Frontal cortex (tissue), 4 donors: ENCODE data around the gene BRD9. TPM values are rescaled to one million over a fixed set of nuclear protein-coding genes. Genes with fewer than 3 reads are reported as not detected.
"Not testable (repeated sequence)": the region's sequence is repeated elsewhere in the genome, so short reads cannot be mapped to it uniquely, and the experiment has no call there.

ENCODE experiments used
- DNase-seq, 2 donors: peaks; one replicate each; pipeline ENCODE4 v3.0.0; 2012; ENCODE audit warnings: low spot score in 2 of 2
- FAIRE-seq: peaks from 2 replicates; lab custom pipeline; 2012; peaks lifted over from hg19 to GRCh38; lab: Jason Lieb, UNC
- total RNA-seq: library from RNA; depleted of rRNA; stranded (reverse); fragments of >200 nt; gene quantifications from one replicate; pipeline ENCODE4 v1.2.3, GENCODE V29; 2014
- donor health status: control.
- donor health status: control.
- donor health status: control.

Gene BRD9
- total RNA-seq, 1 donor from 2014 or later, result 43.2 TPM

DNA sequence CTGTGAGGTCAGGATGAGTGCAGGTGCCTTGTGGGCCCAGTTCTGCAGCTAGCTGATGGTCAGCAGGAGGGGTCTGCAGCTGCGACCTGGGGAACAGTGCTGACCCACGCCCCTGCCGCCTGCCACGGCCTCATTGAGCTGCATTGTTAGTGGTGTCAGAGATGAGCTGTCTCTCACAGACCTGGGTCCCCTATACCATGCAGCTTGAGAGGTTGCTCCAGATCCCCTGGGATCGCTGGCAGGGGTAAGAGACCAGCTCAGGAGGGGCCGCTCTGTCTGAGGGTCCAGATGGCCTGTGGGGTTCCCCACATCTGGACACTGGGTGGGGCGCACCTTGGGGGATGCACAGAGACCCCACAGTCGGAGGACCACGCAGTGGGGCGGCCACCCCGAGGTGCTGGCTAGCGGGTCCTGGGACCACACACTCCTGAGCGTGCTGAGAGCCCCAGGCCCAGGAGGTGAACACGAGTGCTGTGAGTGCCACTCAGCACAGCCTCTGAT, 54.9 kb downstream of the BRD9 start:
- FAIRE-seq, DNase-seq: not testable (repeated sequence)

DNA sequence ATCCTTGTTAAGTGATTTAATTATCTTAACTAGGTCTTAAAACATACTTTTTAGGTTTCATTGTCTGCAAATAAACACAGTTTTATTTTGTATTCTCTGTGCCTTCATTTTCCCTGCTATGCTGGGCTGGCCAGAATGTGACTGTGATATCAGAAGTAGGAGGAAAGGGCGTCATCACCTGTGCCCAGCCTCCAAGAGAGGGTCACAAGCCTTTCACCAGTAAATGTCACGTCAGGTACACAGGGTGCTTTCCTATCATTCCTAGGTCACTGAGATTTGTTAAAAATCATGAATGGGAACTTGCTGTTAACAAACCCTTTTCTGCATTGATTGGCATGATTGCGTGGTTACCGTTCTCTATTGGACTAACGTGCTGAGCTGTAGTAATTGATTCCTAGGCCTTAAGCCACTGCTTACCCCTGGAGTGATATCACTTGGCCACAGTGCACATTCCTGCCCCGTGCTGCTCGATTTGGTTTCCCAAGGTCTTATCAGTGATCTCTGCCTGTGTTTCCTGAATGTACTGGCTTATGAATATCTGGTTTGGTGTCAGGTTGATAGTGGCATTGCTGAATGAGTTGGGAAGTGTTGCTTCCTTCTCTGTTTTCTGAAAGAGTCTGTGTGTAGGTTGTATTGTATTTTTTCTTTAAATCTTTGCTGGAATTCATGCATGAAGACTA, 56.5 kb downstream of the BRD9 start:
- DNase-seq, FAIRE-seq: not testable (repeated sequence)

DNA sequence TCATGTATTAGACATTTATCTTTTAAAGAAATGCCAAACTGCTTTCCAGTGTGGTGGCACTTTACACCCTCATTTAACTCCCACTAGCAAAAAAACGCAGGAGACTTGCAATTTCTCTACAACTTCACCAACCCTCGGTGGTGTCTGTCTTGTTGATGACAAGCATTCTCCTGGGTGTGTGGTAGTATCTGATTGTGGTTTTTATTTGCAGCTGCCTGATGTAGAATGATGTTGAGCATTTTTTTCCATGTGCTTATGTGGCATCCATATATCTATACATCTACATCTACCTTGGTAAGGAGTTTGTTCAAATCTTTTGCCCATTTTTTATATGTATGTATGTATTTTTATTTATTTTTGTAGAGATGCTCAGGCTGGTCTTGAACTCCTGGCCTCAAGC, 58.6 kb downstream of the BRD9 start:
- not testable (repeated sequence) for DNase-seq, FAIRE-seq

DNA sequence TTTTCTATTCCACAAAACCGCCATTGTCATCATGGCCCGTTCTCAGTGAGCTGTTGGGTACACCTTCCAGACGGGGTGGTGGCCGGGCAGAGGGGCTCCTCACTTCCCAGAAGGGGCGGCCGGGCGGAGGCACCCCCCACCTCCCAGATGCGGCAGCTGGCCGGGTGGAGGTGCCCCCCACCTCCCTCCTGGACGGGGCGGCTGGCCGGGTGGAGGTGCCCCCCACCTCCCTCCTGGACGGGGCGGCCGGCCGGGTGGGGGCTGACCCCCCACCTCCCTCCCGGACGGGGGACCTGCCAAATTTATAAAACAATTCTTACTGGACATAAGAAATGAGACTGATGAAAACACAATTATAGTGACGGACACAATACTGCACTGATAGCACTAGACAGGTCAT, 64.4 kb downstream of the BRD9 start:
- not testable (repeated sequence) for FAIRE-seq, DNase-seq

DNA sequence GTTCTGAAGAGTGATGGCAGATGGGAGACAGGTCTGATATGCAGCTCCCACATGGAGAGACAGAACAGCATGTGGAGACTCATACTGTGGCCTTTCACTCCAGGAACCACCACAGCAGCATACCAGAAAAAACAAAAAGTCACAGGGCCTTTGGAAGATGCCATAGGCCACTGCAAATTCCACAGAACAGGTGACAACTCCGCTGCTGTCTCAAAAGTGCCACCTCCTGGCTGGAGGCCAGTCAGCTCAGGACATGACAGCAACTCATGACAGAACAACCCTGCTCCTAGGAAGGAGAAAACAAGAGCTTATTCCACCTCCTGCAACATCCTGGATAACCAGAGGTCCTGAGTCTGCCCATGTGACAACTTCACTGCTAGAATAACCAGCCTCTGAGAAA, 67.1 kb downstream of the BRD9 start:
- not testable (repeated sequence) for DNase-seq, FAIRE-seq

DNA sequence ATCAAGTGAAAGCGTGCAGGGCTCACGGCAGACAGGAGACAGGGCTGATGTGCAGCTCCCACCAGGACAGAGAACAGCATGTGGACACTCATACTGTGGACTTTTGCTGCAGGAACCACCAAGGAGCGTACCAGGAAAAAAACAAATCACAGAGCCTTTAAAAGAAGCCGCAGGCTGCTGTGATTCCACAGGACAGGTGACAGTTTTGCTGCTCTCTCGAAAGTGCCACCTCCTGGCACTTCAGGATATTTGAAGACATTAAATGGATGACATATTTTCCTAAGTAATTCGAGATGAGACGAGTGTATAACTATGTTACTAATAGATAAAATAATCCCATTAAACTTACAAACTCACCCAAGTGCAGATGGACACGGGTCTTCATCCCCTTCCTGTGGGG, 71.1 kb downstream of the BRD9 start:
- DNase-seq (no peak), FAIRE-seq (no peak)

DNA sequence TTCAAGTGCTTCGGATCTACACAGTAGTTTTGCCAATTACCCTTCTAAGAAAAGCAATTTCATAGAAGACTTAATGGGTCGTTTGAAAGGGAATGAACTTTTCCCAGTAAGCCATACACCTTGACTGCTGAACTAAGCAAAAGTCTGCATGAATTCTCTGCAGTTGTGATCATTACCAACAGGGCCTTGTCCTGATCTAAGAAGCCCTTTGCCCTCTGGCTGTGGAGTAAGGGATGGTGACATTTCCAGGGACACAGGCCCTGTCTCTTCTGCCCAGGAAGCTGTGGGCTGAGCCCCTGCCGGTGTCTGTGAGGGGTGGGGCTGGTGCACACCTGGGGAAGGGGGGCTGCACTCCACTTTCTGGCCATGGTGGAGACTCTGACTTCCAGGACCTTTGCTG, 72.4 kb downstream of the BRD9 start:
- no peak for FAIRE-seq
- no peak for DNase-seq

DNA sequence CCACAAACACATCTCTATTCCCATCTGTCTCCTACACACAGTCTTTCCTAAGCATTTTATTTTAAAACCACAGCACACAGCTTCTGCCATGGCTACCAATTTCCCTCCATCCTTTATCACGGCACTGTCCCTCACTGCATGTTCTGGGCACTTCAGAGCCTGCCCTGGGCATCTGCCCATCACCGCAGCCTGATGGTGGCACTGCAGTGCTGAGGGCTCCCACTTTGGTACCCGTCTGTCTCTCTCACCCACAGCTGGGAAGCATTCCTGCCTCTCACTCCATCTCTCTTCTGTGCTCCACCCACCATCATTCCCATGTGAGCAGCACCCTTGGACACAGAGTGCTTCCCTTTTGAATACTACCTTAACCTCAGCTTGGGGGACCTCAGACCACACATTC, 73.5 kb downstream of the BRD9 start:
- DNase-seq (no peak), FAIRE-seq (no peak)

DNA sequence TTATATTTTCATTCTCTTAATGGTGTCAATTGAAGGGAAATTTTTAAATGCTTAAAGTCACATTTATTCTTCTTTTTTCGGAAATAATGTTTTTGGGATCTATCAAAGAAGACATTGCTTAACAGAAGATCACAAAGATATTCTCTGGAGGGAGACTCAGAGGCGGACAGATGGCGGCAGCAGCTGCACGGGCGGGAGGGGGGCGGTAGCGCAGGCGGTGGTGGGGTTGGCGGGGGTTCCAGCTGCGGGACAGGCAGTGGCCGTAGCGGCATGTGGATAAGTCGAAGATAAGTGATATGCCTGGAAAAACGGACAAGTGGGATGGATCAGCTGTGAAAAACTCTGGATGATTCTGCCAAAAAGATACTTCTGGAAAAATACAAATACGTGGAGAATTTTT, 76.4 kb downstream of the BRD9 start:
- DNase-seq (no peak), FAIRE-seq (no peak)

DNA sequence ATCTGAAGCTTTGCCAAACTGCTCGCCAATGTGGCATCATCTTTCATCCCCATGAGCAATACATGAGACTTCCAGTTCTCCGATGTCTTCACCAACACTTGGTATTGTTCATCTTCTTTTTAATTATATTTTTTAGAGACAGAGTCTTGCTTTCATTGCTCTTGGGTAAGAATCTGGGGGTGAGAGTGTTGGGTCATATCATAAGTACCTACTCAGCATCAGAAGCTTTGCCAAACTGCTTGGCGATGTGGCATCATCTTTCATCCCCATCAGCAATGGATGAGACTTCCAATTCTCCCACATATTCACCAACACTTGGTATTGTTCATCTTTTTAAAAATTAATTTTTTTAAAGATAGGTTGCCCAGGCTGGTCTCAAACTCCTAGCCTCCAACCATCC, 77.2 kb downstream of the BRD9 start:
- no peak for FAIRE-seq
- no peak for DNase-seq

Other genes starting within 250 kb of the BRD9 start
- 13.5 TPM for gene TPPP, start 199.4 kb downstream of the BRD9 start, total RNA-seq
- gene ZDHHC11B, start 108.1 kb downstream of the BRD9 start, total RNA-seq, result 4.5 TPM
- 5.7 TPM for gene ZDHHC11, start 41.8 kb downstream of the BRD9 start, total RNA-seq
- 8.2 TPM for gene TRIP13, start 83 bp upstream of the BRD9 start, total RNA-seq
- gene NKD2, start 116.0 kb upstream of the BRD9 start, total RNA-seq, result 2.9 TPM
- gene SLC12A7, start 219.3 kb upstream of the BRD9 start, total RNA-seq, result 5.7 TPM